Breast epithelium (tissue), 4 donors: ENCODE results near the gene GRIA4. TPM values are rescaled to one million over a fixed set of nuclear protein-coding genes. Genes with fewer than 3 reads are reported as not detected.

Experiments used
- DNase-seq, 2 donors: peaks; one replicate each; pipeline ENCODE4 v3.0.0-alpha.2; 2019; ENCODE audit warnings: low spot score in 2 of 2
- H3K27ac ChIP-seq, 2 donors: fragments of 200-600 bp; sonication (generic) in 1 of 2; one replicate each; pipeline ENCODE4 v1.5.1; 2016 to 2019; ENCODE audit warnings: mild to moderate bottlenecking in 1 of 2
- H3K27me3 ChIP-seq, 2 donors: fragments of 200-600 bp; sonication (generic) in 1 of 2; one replicate each; pipeline versions ENCODE4 v1.5.1 to v1.6.0; 2017 to 2019; ENCODE audit warnings: control low read depth in 1 of 2, mild to moderate bottlenecking in 1 of 2
- H3K36me3 ChIP-seq: fragments of 200-600 bp; one replicate; pipeline ENCODE4 v1.5.1; 2019
- H3K4me1 ChIP-seq, 2 donors: fragments of 200-600 bp; sonication (generic); one replicate each; pipeline ENCODE4 v1.5.1; 2016 to 2019; ENCODE audit warnings: control low read depth in 1 of 2
- H3K4me3 ChIP-seq, 3 donors: fragments of 200-600 bp; sonication (generic); 1 replicate in 2 of 3; 2 replicates in 1 of 3; pipeline ENCODE4 v1.5.1; 2016 to 2019; ENCODE audit warnings: mild to moderate bottlenecking in 3 of 3, moderate library complexity in 2 of 3
- H3K9me3 ChIP-seq, 2 donors: fragments of 200-600 bp; sonication (generic) in 1 of 2; one replicate each; pipeline ENCODE4 v1.5.1; 2016 to 2019; ENCODE audit warnings: control low read depth in 1 of 2
- POLR2A ChIP-seq: fragments of 450-650 bp; IDR thresholded peaks from one replicate; pipeline ENCODE4 v1.6.1; 2016; ENCODE audit warnings: antibody characterized with exemption, mild to moderate bottlenecking, moderate library complexity
- POLR2AphosphoS5 ChIP-seq, 3 donors: sonication (generic); formaldehyde crosslinking; IDR thresholded peaks; one replicate each; pipeline ENCODE4 v1.6.1; 2017; ENCODE audit warnings: antibody characterized with exemption in 3 of 3
- intact Hi-C: fragments of 100-400 bp; cut with DNase I; formaldehyde crosslinking; loops from one replicate; pipeline ENCODE4 v1.15.1; 2023; ENCODE audit warnings: low total_unique reads
- total RNA-seq, 3 donors: library from RNA; depleted of rRNA; stranded (reverse); fragments of >200 nt; gene quantifications; one replicate each; pipeline ENCODE4 v1.1.0, GENCODE V29; 2016
- TF ChIP-seq, protein P1 (sequence below), 3 donors: fragments of 450-650 bp; IDR thresholded peaks; one replicate each; pipeline ENCODE4 v1.5.1; 2016 to 2017; ENCODE audit warnings: antibody characterized with exemption in 3 of 3, mild to moderate bottlenecking in 3 of 3, moderate library complexity in 3 of 3

GRIA4 gene
- total RNA-seq, 3 donors from 2014 or later: 14.1 to 27.7 TPM; not detected in 1

DNA sequence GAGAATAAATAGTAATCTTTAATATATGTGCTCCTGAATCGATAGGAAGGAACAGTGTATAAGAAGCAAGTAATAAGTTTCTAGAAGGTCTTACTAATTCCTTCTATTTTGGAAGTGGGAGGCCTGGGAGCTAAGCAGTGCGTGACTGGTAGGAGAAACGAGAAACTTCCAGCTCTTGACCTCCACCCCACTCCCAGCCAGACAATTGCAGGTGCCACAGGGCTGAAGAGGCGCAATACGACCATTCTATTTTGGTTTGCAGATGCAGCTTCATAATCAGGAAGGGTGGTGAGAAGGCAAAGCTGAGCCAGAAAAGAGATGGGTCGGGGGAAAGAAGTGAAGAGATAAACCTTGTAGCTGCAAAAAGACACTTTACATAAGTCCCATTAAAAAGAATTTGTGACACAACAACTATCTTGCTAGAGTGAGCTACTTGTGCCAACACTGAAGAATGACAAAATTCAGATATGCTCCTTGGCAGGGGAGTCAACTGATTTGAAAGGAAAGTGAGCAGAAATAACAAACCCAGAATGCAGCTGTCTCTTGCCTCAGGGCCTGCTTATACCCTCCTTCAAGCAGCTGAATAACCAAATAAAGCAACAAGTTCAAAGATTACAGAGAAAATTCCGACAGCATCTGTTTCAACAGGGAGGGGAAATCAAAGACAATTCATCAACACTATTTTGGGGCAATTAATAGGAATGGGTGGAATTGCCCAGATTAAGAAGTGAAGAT lies 35.1 kb downstream of the GRIA4 start:
- Histone ChIP-seq H3K36me3 (no peaks in the 10 kb centered on the region), H3K27ac (no peak overlapping the region)
- TF ChIP-seq, protein P1, sequence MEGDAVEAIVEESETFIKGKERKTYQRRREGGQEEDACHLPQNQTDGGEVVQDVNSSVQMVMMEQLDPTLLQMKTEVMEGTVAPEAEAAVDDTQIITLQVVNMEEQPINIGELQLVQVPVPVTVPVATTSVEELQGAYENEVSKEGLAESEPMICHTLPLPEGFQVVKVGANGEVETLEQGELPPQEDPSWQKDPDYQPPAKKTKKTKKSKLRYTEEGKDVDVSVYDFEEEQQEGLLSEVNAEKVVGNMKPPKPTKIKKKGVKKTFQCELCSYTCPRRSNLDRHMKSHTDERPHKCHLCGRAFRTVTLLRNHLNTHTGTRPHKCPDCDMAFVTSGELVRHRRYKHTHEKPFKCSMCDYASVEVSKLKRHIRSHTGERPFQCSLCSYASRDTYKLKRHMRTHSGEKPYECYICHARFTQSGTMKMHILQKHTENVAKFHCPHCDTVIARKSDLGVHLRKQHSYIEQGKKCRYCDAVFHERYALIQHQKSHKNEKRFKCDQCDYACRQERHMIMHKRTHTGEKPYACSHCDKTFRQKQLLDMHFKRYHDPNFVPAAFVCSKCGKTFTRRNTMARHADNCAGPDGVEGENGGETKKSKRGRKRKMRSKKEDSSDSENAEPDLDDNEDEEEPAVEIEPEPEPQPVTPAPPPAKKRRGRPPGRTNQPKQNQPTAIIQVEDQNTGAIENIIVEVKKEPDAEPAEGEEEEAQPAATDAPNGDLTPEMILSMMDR (IDR thresholded peaks at IDR 0.05): no peak

DNA sequence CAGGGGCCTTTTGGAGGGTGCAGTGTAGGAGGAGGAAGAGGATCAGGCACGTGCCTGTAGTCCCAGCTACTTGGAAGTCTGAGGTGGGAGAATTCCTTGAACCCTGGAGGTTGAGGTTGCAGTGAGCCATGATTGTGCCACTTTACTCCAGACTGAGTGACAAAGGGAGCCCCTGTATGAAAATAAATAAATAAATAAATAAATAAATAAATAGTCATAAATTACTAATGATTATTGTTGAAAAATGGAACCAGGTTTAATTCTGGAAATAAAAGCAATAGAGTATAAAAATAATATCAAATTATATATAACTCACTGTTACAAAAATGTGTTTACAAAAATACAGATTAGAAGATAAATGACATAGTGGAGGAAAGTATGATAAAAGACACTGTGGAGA lies 37.9 kb downstream of the GRIA4 start:
- intact Hi-C loops: no loop called here
- H3K4me3 ChIP-seq: no peak overlapping the region

More for the DNA sequence above, 35.1 kb downstream of the GRIA4 start:
- Histone ChIP-seq H3K9me3 (no peaks in the 10 kb centered on the region), H3K4me3 (no peak overlapping the region), H3K27me3 (no peaks in the 10 kb centered on the region), H3K4me1 (no peaks in the 10 kb centered on the region)
- intact Hi-C loops: no loop called here
- no peak for DNase-seq

DNA sequence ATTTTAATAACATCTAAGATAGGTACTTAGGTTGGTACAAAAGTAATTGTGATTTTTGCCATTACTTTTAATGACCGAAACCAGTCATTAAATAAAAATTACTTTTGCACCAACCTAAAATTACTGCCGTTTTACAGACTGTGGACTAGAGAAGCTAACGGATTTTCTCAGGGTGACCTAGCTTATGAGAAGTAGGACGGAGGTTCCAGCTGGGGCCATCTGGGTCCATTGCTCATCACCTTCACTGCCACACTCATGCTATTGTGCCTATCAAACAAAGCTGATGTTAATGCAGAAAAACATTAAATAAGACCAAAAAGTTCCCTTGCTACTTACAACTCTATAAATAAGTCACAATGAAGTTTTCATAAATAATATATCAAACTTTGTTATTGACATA lies 38.9 kb downstream of the GRIA4 start:
- Histone ChIP-seq H3K27ac (no peak overlapping the region), H3K4me3 (no peak overlapping the region), H3K36me3 (no peaks in the 10 kb centered on the region), H3K9me3 (no peaks in the 10 kb centered on the region), H3K4me1 (no peaks in the 10 kb centered on the region), H3K27me3 (no peaks in the 10 kb centered on the region)
- TF ChIP-seq, protein P1 (IDR thresholded peaks at IDR 0.05): no peak
- TF ChIP-seq POLR2A (no peak), POLR2AphosphoS5 (IDR thresholded peaks at IDR 0.05) (no peak)
- no peak for DNase-seq
- intact Hi-C loops: no loop called here

More for the DNA sequence above, 37.9 kb downstream of the GRIA4 start:
- no peak for DNase-seq
- H3K9me3 ChIP-seq: no peaks in the 10 kb centered on the region
- H3K36me3 ChIP-seq: no peaks in the 10 kb centered on the region
- no peaks in the 10 kb centered on the region for H3K27me3 ChIP-seq
- H3K27ac ChIP-seq: no peak overlapping the region
- no peak for TF ChIP-seq POLR2AphosphoS5 (IDR thresholded peaks at IDR 0.05)
- TF ChIP-seq POLR2A: no peak
- TF ChIP-seq, protein P1 (IDR thresholded peaks at IDR 0.05): no peak
- no peaks in the 10 kb centered on the region for H3K4me1 ChIP-seq

DNA sequence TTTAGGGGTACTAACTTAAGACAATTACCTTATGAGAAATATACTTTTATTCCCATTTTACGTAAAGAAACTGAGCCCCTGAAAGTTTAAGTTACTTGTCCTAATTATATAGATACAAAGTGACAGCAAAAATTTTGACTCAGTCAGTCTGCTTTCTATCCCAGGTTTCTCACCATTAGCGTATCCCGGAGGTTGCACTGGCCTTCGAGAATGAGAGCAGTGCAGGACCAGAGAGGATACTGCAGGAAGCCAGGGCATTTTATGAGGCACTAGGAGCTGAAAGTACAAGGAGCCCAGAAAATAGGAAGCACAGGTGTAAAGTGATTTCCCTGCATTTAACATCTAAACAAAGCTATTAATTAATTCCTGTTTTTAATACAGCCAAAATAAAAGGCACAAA lies 55.4 kb downstream of the GRIA4 start:
- TF ChIP-seq, protein P1 (IDR thresholded peaks at IDR 0.05): no peak
- TF ChIP-seq POLR2AphosphoS5 (IDR thresholded peaks at IDR 0.05) (no peak), POLR2A (no peak)
- H3K27ac ChIP-seq: no peak overlapping the region
- intact Hi-C loops: no loop called here
- H3K4me3 ChIP-seq: no peak overlapping the region
- H3K27me3 ChIP-seq: no peaks in the 10 kb centered on the region
- H3K9me3 ChIP-seq: no peaks in the 10 kb centered on the region
- no peaks in the 10 kb centered on the region for H3K36me3 ChIP-seq
- DNase-seq: no peak
- no peaks in the 10 kb centered on the region for H3K4me1 ChIP-seq

DNA sequence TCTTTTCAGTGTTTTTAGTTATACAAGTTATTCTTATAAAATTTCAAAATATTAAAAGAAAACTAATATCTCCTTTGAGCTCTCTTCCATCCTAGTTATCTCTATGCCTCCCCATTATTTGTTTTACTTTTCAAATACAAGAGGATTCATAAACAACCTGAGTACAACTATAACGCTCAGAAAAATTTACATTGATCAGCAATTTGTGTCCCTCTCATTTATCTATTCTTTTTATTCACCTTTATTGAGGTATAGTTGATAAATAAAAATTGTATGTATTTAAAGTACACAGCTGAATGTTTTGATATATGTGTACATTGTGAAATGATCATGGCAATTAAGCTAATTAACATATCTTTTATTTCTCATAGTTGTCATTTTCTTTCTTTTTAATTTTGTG lies 57.6 kb downstream of the GRIA4 start:
- H3K27ac ChIP-seq: no peak overlapping the region
- no peak overlapping the region for H3K4me3 ChIP-seq
- TF ChIP-seq POLR2AphosphoS5 (IDR thresholded peaks at IDR 0.05): no peak
- TF ChIP-seq, protein P1 (IDR thresholded peaks at IDR 0.05): no peak
- no peak for TF ChIP-seq POLR2A
- intact Hi-C loops: no loop called here
- no peaks in the 10 kb centered on the region for H3K9me3 ChIP-seq
- no peak for DNase-seq
- no peaks in the 10 kb centered on the region for H3K27me3 ChIP-seq
- H3K36me3 ChIP-seq: no peaks in the 10 kb centered on the region
- no peaks in the 10 kb centered on the region for H3K4me1 ChIP-seq
